GM12878 (cell line): ENCODE results near the gene TBXA2R.

ENCODE experiments used
- CHD2 ChIP-seq: IDR thresholded peaks from 2 replicates; pipeline ENCODE4 v1.6.1; 2011; ENCODE audit warnings: low read depth, low read length, improper control_type of control experiment, borderline replicate concordance
- IRF4 ChIP-seq: IDR thresholded peaks from 2 replicates; pipeline ENCODE4 v1.6.1; 2011; ENCODE audit warnings: low read depth, low read length
- KDM1A ChIP-seq: fragments of 200-600 bp; sonication (generic); IDR thresholded peaks from 2 replicates; pipeline ENCODE4 v1.6.1; 2016; ENCODE audit warnings: borderline replicate concordance
- POLR2A ChIP-seq: IDR thresholded peaks from 2 replicates; pipeline ENCODE4 v1.6.1; 2011; ENCODE audit warnings: low read depth, mild to moderate bottlenecking, low read length

DNA sequence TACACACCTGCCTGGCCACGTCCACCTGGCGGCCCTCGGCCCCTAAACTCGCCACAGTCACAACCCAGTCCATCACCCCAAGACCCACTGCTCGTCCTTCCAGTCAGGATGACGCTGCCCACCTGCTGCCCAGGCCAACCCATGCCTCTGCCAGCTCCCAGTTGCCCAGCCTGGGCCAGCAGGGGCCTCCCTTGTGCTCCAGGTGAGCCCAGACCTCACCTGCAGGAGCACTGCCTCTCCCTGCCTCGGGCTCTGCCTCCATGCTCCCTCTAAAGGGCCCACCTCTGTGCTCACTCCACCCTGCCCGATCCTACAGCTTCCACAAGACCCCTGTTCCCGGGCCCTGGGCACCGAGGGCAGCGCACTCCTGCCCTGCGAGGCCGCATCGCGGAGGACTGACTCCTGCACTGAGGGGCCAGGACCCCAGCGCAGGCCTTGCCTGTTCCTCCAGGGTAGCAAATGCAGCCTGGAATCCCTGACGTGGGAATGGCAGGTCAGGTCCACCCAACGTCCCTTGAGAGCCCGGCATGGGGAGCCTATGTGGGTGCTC, 27.9 kb upstream of the TBXA2R start:
- TF ChIP-seq KDM1A (no peak), CHD2 (no peak), POLR2A (no peak), IRF4 (no peak)
